Large intestine (tissue), 3 donors: Measurements from ENCODE around the gene CFAP251. TPM values are rescaled to one million over a fixed set of nuclear protein-coding genes. Genes with fewer than 3 reads are reported as not detected.

ENCODE experiments used
- DNase-seq, 2 donors: peaks; one replicate each; pipeline versions ENCODE4 v3.0.0 to v3.0.0-alpha.2; 2013
- H3K27ac ChIP-seq: one replicate; pipeline ENCODE4 v1.5.1; 2013; ENCODE audit warnings: low read length
- H3K27me3 ChIP-seq: 2 replicates; pipeline ENCODE4 v1.6.1; 2013; ENCODE audit warnings: low read length; ENCODE audit not compliant: control insufficient read depth, insufficient read depth
- H3K36me3 ChIP-seq: 2 replicates; pipeline ENCODE4 v1.6.1; 2013; ENCODE audit warnings: low read length; ENCODE audit not compliant: control insufficient read depth, insufficient read depth
- H3K4me1 ChIP-seq: one replicate; pipeline ENCODE4 v1.6.1; 2013; ENCODE audit warnings: low read length; ENCODE audit not compliant: control insufficient read depth, insufficient read depth
- H3K4me3 ChIP-seq: one replicate; pipeline ENCODE4 v1.5.1; 2013; ENCODE audit warnings: low read length
- H3K9me3 ChIP-seq: one replicate; pipeline ENCODE4 v1.6.1; 2013; ENCODE audit warnings: mild to moderate bottlenecking, low read depth, low read length, moderate library complexity; ENCODE audit not compliant: control insufficient read depth
- WGBS: methylation state at CpG from one replicate; pipeline ENCODE4 v1.1.5; 2013; ENCODE audit warnings: low lambda C conversion rate; ENCODE audit not compliant: insufficient coverage; 5-methylcytosine and 5-hydroxymethylcytosine counted together
- polyA plus RNA-seq: library from polyadenylated mRNA; unstranded; fragments of 120-200 nt; gene quantifications from one replicate; pipeline ENCODE4 v1.2.1, GENCODE V29; 2013

CFAP251 gene
- polyA plus RNA-seq, 1 donor, result 2.2 TPM

DNA sequence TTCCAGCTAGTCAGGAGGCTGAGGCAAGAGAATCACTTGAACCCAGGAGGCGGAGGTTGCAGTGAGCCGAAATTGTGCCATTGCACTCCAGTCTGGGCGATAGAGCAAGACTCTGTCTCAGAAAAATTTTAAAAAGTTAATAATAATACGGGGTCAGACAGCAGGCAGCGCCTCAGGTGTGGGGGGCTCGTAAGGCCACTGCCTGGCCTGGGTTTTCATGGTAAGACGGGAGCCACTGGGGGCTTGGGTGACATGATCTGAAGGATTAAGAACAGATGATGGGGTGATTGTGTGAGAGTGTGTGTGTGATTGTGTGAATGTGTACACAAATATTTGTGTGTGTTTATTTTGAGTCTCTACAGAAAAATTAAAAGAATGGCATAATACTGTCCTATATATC, 126.9 kb downstream of the CFAP251 start:
- H3K27me3 ChIP-seq, result no peaks in the 10 kb centered on the region
- H3K36me3 ChIP-seq, result peaks cover 30% of the 10 kb centered on the region
- H3K27ac ChIP-seq, result no peak overlapping the region
- H3K4me1 ChIP-seq, result peaks cover 12% of the 10 kb centered on the region
- no peak overlapping the region for H3K4me3 ChIP-seq
- no peaks in the 10 kb centered on the region for H3K9me3 ChIP-seq
- DNase-seq, result no peak
- WGBS, result no CpG with 5 or more reads among the region's 7 CpGs

DNA sequence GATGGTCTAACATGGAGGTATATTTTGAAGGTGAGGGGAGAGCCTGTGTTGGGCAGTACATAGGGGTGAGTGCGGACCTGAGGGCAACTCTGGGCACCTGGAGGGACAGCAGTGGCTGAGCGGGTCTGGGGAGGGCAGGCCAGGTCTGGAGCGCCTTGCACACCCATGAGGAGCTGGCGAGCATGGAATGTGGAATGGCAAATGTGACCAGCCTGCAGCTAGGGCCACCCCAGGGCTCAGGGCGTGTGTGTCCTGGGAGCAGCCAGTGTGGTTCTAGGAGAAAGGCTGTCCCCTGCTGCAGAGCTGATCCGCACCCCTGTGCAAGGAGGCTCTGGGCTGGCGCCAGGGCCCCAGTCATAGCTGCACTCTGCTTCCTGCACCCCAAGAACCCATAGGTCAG, 127.8 kb downstream of the CFAP251 start:
- no peak for DNase-seq
- peaks cover 5% of the 10 kb centered on the region for H3K4me1 ChIP-seq
- H3K4me3 ChIP-seq, result no peak overlapping the region
- H3K9me3 ChIP-seq, result no peaks in the 10 kb centered on the region
- H3K36me3 ChIP-seq, result peaks cover 35% of the 10 kb centered on the region
- no CpG with 5 or more reads among the region's 7 CpGs for WGBS
- no peak overlapping the region for H3K27ac ChIP-seq
- H3K27me3 ChIP-seq, result no peaks in the 10 kb centered on the region

DNA sequence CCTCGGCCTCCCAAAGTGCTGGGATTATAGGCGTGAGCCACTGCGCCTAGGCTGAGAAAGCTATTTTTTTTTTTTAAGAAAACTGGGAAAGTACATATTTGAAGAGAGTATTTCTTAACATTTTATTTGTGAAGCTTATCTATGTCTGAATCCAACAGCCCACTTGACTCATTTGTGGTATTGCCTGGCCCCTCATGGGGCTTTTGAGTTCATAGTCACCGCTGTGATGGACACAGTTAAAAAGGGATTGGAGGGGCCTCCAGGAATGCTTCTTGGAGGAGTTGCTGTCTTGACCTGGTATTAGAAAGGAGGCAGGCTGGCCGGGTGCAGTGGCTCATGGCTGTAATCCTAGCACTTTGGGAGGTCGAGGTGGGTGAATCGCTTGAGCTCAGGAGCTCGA, 129.8 kb downstream of the CFAP251 start:
- peaks cover 31% of the 10 kb centered on the region for H3K36me3 ChIP-seq
- no peaks in the 10 kb centered on the region for H3K9me3 ChIP-seq
- WGBS, result no CpG with 5 or more reads among the region's 8 CpGs
- DNase-seq, result no peak
- H3K4me3 ChIP-seq, result no peak overlapping the region
- no peak overlapping the region for H3K27ac ChIP-seq
- H3K27me3 ChIP-seq, result no peaks in the 10 kb centered on the region
- no peaks in the 10 kb centered on the region for H3K4me1 ChIP-seq

DNA sequence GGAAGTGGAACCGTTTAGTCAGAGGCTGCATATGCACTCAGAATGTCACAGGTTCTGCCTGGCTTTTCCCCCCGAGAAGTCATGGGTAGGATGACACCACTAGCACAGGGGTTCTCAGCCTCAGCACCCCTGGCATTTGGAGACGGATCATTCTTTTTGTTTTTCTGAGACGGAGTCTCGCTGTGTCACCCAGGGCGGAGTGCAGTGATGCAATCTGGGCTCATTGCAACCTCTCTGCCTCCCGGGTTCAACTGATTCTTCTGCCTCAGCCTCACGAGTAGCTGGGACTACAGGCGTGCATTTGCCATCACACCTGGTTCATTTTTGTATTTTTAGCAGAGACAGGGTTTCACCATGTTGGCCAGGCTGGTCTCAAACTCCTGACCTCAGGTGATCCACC, 131.4 kb downstream of the CFAP251 start:
- H3K9me3 ChIP-seq, result no peaks in the 10 kb centered on the region
- H3K27me3 ChIP-seq, result no peaks in the 10 kb centered on the region
- no peak overlapping the region for H3K4me3 ChIP-seq
- WGBS, result no CpG with 5 or more reads among the region's 9 CpGs
- peaks cover 17% of the 10 kb centered on the region for H3K36me3 ChIP-seq
- no peak for DNase-seq
- no peak overlapping the region for H3K27ac ChIP-seq
- peaks cover 5% of the 10 kb centered on the region for H3K4me1 ChIP-seq

DNA sequence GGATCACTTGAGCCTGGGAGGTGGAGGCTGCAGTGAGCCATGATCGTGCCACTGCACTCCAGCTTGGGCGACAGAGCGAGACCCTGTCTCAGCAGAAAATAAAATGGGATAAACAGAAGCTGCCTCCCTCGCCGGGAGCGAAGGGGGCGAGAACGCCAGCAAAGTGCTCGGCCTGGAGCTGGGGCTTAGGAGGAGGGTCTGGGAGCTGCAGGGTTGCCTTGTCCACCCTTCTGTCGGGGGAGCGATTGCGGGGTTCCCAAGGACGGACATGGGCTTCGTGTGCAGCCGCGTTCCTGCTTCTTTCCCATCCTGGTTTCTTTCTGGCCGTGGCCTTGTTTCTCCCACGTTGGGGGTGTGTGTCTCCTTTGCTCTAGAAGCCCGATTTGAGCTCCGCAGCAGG, 132.3 kb downstream of the CFAP251 start:
- DNase-seq, result no peak
- no CpG with 5 or more reads among the region's 20 CpGs for WGBS
- Histone ChIP-seq H3K9me3 (no peaks in the 10 kb centered on the region), H3K36me3 (peaks cover 20% of the 10 kb centered on the region), H3K4me3 (no peak overlapping the region), H3K27me3 (no peaks in the 10 kb centered on the region), H3K27ac (no peak overlapping the region), H3K4me1 (peaks cover 14% of the 10 kb centered on the region)

DNA sequence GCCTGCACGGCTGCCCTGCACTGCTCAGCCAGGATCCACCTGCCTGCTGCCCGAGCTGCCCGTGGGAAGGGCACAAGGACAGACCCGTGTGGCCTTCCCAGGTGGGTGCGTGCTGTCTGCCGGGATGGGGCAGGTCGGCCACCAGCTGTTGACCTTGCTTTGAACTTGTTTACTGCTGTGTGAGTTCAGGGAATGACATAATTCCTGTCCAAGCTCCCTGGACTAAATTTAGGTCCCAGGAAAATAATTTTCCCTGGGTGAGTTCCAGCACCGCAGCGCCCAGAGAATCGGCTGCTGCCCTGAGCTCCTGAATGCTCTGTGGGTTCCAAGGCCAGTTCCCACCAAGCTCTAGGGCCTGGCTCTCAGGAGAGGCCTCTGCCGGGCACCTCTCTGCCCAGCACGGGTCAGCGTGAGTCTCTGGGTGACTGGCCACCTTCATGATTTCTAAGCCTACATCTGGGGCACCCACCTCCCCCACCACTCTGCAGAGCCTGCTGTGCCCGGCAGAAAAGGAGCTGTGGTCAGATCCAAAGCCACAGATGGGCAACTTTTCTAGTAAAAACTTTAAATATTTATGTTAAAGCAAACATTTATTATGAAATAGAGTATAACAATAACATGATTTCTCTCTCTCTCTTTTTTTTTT, 133.0 kb downstream of the CFAP251 start:
- Histone ChIP-seq H3K4me1 (peaks cover 20% of the 10 kb centered on the region), H3K36me3 (peaks cover 20% of the 10 kb centered on the region), H3K27ac (no peak overlapping the region), H3K27me3 (no peaks in the 10 kb centered on the region), H3K9me3 (no peaks in the 10 kb centered on the region), H3K4me3 (no peak overlapping the region)
- no CpG with 5 or more reads among the region's 14 CpGs for WGBS
- DNase-seq, result no peak

DNA sequence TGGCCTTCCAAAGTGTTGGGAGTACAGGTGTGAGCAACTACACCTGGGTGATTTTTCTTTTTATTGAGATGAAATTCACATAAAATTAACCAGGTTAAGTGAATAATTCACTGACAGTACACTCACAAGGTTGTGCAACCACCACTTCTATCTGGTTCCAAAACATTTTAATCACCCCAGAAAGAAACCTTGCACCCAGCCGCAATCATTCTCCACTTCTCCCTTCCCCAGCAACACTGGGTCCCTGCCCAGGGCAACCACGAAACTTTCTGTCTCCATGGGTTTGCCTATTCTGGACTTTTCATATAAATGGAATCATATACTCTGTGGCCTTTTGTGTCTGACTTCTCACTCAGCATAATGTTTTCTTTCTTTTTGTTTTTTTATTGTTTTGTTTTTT, 133.9 kb downstream of the CFAP251 start:
- H3K4me1 ChIP-seq, result peaks cover 24% of the 10 kb centered on the region
- H3K9me3 ChIP-seq, result no peaks in the 10 kb centered on the region
- H3K36me3 ChIP-seq, result peaks cover 20% of the 10 kb centered on the region
- no peaks in the 10 kb centered on the region for H3K27me3 ChIP-seq
- H3K4me3 ChIP-seq, result no peak overlapping the region
- WGBS, result 50% methylated on average over 1 of the region's 2 CpGs
- DNase-seq, result no peak
- H3K27ac ChIP-seq, result no peak overlapping the region

Other genes starting within 250 kb of the CFAP251 start
- gene MORN3, start 248.9 kb upstream of the CFAP251 start, polyA plus RNA-seq, result 3.5 TPM
- 14.9 TPM for gene TMEM120B, start 205.8 kb upstream of the CFAP251 start, polyA plus RNA-seq
- 53.6 TPM for gene RHOF, start 124.9 kb upstream of the CFAP251 start, polyA plus RNA-seq
- 14.2 TPM for gene SETD1B, start 114.6 kb upstream of the CFAP251 start, polyA plus RNA-seq
- gene HPD, start 59.7 kb upstream of the CFAP251 start, polyA plus RNA-seq, result 0.27 TPM
- gene PSMD9, start 29.8 kb upstream of the CFAP251 start, polyA plus RNA-seq, result 55.2 TPM
- gene BCL7A, start 103.3 kb downstream of the CFAP251 start, polyA plus RNA-seq, result 11.5 TPM
- gene MLXIP, start 160.2 kb downstream of the CFAP251 start, polyA plus RNA-seq, result 51.8 TPM